GM12891 (cell line): ENCODE data around the gene DCUN1D3.

Experiments
- POLR2A ChIP-seq: IDR thresholded peaks from 2 replicates; pipeline ENCODE4 v1.6.1; 2011; ENCODE audit warnings: low read depth, low read length, control low read depth
- POLR2AphosphoS5 ChIP-seq: IDR thresholded peaks from 2 replicates; pipeline ENCODE4 v1.6.1; 2011; ENCODE audit warnings: low read depth, low read length, control low read depth
- POU2F2 ChIP-seq: IDR thresholded peaks from 2 replicates; pipeline ENCODE4 v1.6.1; 2011; ENCODE audit warnings: low read depth, mild to moderate bottlenecking, control low read depth, low read length, moderate library complexity
- TAF1 ChIP-seq: IDR thresholded peaks from 2 replicates; pipeline ENCODE4 v1.6.1; 2011; ENCODE audit warnings: low read depth, low read length, control low read depth

GRCh38 chr16:20871258-20871657 lies 28.9 kb downstream of the DCUN1D3 start:
- TF ChIP-seq POLR2A (no peak), TAF1 (no peak), POLR2AphosphoS5 (no peak), POU2F2 (no peak)
